ENCODE data around the gene NUTM2G.
"Not testable (repeated sequence)": the region's sequence is repeated elsewhere in the genome, so short reads cannot be mapped to it uniquely, and the experiment has no call there.

GRCh38 chr9:96934706-96935105 lies 6.1 kb downstream of the NUTM2G start:
- not testable (repeated sequence) for TF ChIP-seq CTCF, POLR2AphosphoS5, POLR2A, EP300 (IDR thresholded peaks at IDR 0.05)

Data from stomach (tissue), 4 donors.